ENCODE data around the gene TMEM140.

- TF ChIP-seq EZH2phosphoT487 (IDR thresholded peaks at IDR 0.05; ENCODE audit: insufficient read depth, low read depth) (no peak), EZH2 (IDR thresholded peaks at IDR 0.05; ENCODE audit: insufficient read depth, poor library complexity, severe bottlenecking) (no peak)
Observed at GRCh38 chr7:135188298-135188984, 40.6 kb downstream of the TMEM140 start.

Measured in GM23248 (cell line).